ENCODE measurements around the gene PRLH. TPM values are rescaled to one million over a fixed set of nuclear protein-coding genes. Genes with fewer than 3 reads are reported as not detected.

PRLH gene
- polyA plus RNA-seq, 3 donors from 2014 or later: not detected

DNA sequence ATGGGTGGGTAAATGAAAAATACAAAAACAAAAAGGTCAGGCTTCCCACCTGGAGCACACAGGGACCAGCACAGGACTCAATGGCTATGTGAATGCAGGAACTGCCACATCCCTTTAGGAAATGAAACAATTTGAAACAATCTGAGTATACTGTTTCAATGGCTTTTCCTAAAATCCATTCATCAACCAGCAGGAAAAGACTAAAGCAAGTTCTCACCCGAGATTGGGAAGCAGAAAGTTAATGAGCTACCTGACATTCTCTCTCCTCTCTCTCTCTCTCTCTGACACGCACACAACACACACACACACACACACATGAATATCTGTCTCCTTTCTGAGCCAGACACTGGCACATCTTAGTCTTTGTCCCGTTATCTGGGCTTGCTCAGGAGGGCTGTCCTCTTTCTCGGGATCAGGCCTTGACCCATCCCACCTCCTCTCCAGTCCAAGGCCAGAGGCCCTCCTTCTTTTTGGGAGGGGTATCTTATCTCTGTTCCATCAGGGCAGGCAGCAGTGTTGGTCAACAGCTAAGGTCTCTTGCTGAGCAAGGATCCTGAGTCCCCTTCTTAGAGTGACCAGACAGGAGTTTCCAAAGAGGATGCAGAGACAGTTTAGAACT, 49.4 kb downstream of the PRLH start:
- peaks cover 0 to 11% (median 0%) of the 10 kb centered on the region in 3 donors for H3K27me3 Mint-ChIP-seq (ENCODE audit: low read depth in 3 of 3)
- H3K9me3 Mint-ChIP-seq: no peaks in the 10 kb centered on the region
- no peak overlapping the region for H3K4me3 Mint-ChIP-seq
- DNase-seq: no peak
- H3K27ac Mint-ChIP-seq: no peak overlapping the region
- no peaks in the 10 kb centered on the region for H3K36me3 Mint-ChIP-seq
- peaks cover 13% of the 10 kb centered on the region in 2 donors for H3K4me1 Mint-ChIP-seq

DNA sequence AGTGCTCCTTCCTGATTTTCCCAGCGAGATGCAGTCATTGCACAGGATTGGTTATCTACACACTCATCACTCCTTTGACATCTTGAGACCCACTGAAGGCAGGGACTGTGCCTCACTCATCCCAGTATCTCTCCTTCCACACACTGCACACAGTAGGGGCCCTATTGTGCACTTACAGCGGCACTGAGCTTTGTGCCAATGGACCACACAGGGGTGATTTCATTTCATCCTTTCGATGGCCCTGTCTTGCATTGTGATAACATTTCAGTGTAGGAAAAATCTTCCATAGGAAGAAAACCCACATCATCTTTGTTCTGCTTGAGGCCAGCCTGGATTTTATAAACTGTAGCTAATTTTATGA, 50.0 kb downstream of the PRLH start:
- Mint-ChIP-seq H3K9me3 (no peaks in the 10 kb centered on the region), H3K4me1 (peaks cover 13% of the 10 kb centered on the region in 2 donors), H3K27ac (peak overlapping the region in 1 of 6 donors; percentile 7), H3K4me3 (no peak overlapping the region), H3K36me3 (no peaks in the 10 kb centered on the region), H3K27me3 (ENCODE audit: low read depth in 3 of 3) (peaks cover 0 to 11% (median 0%) of the 10 kb centered on the region in 3 donors)
- DNase-seq: no peak

Other genes starting within 250 kb of the PRLH start
- under 1 TPM in 1 of 3 donors, not detected in 2; 0.04 TPM for gene COL6A3, start 152.4 kb upstream of the PRLH start, polyA plus RNA-seq
- gene MLPH, start 79.3 kb upstream of the PRLH start, polyA plus RNA-seq: not detected
- gene RAB17, start 24.2 kb downstream of the PRLH start, polyA plus RNA-seq: not detected
- 100 to 1,000 TPM in 1 of 3 donors, 10 to 100 TPM in 2; 62.5 to 137 (median 80.0) TPM for gene LRRFIP1, start 61.0 kb downstream of the PRLH start, polyA plus RNA-seq
- gene RBM44, start 232.2 kb downstream of the PRLH start, polyA plus RNA-seq: under 1 TPM in 1 of 3 donors, not detected in 2; 0.08 TPM